ENCODE measurements around the gene RPS6KB1.
"Not testable (repeated sequence)": the region's sequence is repeated elsewhere in the genome, so short reads cannot be mapped to it uniquely, and the experiment has no call there.

DNA sequence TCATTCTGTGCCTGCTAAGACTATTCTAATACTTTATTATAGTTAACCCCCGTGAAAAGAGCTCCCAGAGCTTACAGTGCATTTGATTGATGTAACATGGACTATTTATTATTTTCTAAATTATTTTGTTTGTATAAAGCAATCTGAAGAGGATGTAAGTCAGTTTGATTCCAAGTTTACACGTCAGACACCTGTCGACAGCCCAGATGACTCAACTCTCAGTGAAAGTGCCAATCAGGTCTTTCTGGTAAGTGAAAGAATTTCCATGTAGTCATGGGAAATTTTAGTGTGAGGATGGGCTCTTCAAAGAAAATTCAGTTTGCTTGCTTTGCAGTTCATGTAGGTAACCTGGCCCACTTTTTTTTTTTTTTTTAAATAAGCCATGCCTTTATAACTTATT, 47.8 kb downstream of the RPS6KB1 start:
- TF ChIP-seq RAD21 (conservative IDR thresholded peaks at IDR 0.05); EZH2 (IDR thresholded peaks at IDR 0.05; ENCODE audit: borderline replicate concordance, insufficient read depth, low read length, poor library complexity, severe bottlenecking); POLR2AphosphoS5 (IDR thresholded peaks at IDR 0.05): not testable (repeated sequence)
- TF ChIP-seq, protein P1, sequence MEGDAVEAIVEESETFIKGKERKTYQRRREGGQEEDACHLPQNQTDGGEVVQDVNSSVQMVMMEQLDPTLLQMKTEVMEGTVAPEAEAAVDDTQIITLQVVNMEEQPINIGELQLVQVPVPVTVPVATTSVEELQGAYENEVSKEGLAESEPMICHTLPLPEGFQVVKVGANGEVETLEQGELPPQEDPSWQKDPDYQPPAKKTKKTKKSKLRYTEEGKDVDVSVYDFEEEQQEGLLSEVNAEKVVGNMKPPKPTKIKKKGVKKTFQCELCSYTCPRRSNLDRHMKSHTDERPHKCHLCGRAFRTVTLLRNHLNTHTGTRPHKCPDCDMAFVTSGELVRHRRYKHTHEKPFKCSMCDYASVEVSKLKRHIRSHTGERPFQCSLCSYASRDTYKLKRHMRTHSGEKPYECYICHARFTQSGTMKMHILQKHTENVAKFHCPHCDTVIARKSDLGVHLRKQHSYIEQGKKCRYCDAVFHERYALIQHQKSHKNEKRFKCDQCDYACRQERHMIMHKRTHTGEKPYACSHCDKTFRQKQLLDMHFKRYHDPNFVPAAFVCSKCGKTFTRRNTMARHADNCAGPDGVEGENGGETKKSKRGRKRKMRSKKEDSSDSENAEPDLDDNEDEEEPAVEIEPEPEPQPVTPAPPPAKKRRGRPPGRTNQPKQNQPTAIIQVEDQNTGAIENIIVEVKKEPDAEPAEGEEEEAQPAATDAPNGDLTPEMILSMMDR (IDR thresholded peaks at IDR 0.05; ENCODE audit: poor library complexity, severe bottlenecking), result not testable (repeated sequence)

Measured in neural cell (in vitro differentiated cells).